GM10266 (cell line): Measurements from ENCODE around the gene CMTM5.
"Not testable (repeated sequence)": the region's sequence is repeated elsewhere in the genome, so short reads cannot be mapped to it uniquely, and the experiment has no call there.

Experiments used
- DNase-seq: peaks from one replicate; pipeline ENCODE4 v3.0.0; 2012; ENCODE audit errors: extremely low spot score
- CTCF ChIP-seq: IDR thresholded peaks from 2 replicates; pipeline ENCODE4 v1.5.1; 2012; ENCODE audit warnings: mild to moderate bottlenecking, low read depth; ENCODE audit not compliant: control insufficient read depth, insufficient read depth; ENCODE audit errors: missing control alignments

CMTM5 gene

GRCh38 chr14:23411563-23412525, 35.0 kb downstream of the CMTM5 start:
- no peak for DNase-seq
- no peak for TF ChIP-seq CTCF

GRCh38 chr14:23413681-23414080, 36.8 kb downstream of the CMTM5 start:
- DNase-seq = no peak
- no peak for TF ChIP-seq CTCF

- TF ChIP-seq CTCF = no peak
- DNase-seq = no peak
These were observed 37.4 kb downstream of the CMTM5 start for GRCh38 chr14:23414254-23414653.

- no peak for DNase-seq
- TF ChIP-seq CTCF = no peak
These were observed 38.3 kb downstream of the CMTM5 start for GRCh38 chr14:23414906-23415820.

GRCh38 chr14:23415821-23416778, 39.3 kb downstream of the CMTM5 start:
- no peak for DNase-seq
- no peak for TF ChIP-seq CTCF

- DNase-seq = no peak
- TF ChIP-seq CTCF = no peak
These were observed 40.0 kb downstream of the CMTM5 start for GRCh38 chr14:23416801-23417200.

GRCh38 chr14:23417269-23417668, 40.4 kb downstream of the CMTM5 start:
- not testable (repeated sequence) for DNase-seq
